ENCODE measurements around the gene FAM222B. TPM values are rescaled to one million over a fixed set of nuclear protein-coding genes. Genes with fewer than 3 reads are reported as not detected.

Gene FAM222B
- total and polyA plus RNA-seq, 2 experiments from 2014 or later: 63.7 to 78.5 TPM

DNA sequence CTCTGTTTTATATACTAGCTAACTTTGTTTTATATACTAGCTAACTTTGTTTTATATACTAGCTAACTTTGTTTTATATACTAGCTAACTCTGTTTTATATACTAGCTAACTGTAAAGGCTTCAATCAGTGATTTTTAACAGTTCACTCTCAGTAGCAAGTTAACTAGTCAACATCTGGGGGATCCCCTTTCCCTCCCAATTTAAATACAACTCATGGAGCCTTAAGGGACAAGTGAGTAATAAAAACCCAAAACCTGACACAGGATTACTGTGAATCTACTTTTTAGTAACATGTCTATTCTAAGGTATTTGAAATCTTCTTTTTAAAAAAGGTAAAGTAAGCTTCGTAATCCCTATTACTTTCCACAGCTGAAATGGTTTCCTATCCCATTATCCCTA lies 32.2 kb downstream of the FAM222B start:
- Histone ChIP-seq H3K27me3 (ENCODE audit: insufficient read depth) (no peaks in the 10 kb centered on the region), H3K4me1 (ENCODE audit: insufficient read depth) (peaks cover 40% of the 10 kb centered on the region), H3K79me2 (replicated peaks; ENCODE audit: insufficient read depth) (peaks cover 83% of the 10 kb centered on the region), H3K9me2 (ENCODE audit: insufficient read depth) (no peaks in the 10 kb centered on the region), H3K4me3 (peak overlapping the region; percentile 74), H2AFZ (no peak overlapping the region), H4K20me1 (replicated peaks; ENCODE audit: insufficient read depth) (peaks cover 7% of the 10 kb centered on the region), H3K36me3 (ENCODE audit: insufficient read depth) (peaks cover 9% of the 10 kb centered on the region), H3K4me2 (peak overlapping the region; percentile 79), H3K27ac (ENCODE audit: low read depth) (peak overlapping the region; percentile 92), H3F3A (replicated peaks; ENCODE audit: low read depth) (peaks cover 13% of the 10 kb centered on the region)
- ATAC-seq (no peak), DNase-seq (ENCODE audit: low spot score) (no peak)
- peaks cover 11% of the 10 kb centered on the region for H3K27me3 Mint-ChIP-seq (ENCODE audit: insufficient read depth, low read depth, poor library complexity)
- H3K9me3 Mint-ChIP-seq: no peaks in the 10 kb centered on the region
- TF ChIP-seq, protein P1, sequence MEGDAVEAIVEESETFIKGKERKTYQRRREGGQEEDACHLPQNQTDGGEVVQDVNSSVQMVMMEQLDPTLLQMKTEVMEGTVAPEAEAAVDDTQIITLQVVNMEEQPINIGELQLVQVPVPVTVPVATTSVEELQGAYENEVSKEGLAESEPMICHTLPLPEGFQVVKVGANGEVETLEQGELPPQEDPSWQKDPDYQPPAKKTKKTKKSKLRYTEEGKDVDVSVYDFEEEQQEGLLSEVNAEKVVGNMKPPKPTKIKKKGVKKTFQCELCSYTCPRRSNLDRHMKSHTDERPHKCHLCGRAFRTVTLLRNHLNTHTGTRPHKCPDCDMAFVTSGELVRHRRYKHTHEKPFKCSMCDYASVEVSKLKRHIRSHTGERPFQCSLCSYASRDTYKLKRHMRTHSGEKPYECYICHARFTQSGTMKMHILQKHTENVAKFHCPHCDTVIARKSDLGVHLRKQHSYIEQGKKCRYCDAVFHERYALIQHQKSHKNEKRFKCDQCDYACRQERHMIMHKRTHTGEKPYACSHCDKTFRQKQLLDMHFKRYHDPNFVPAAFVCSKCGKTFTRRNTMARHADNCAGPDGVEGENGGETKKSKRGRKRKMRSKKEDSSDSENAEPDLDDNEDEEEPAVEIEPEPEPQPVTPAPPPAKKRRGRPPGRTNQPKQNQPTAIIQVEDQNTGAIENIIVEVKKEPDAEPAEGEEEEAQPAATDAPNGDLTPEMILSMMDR (conservative IDR thresholded peaks at IDR 0.05; ENCODE audit: low read depth in 2 of 2): no peak
- TF ChIP-seq, protein P2, sequence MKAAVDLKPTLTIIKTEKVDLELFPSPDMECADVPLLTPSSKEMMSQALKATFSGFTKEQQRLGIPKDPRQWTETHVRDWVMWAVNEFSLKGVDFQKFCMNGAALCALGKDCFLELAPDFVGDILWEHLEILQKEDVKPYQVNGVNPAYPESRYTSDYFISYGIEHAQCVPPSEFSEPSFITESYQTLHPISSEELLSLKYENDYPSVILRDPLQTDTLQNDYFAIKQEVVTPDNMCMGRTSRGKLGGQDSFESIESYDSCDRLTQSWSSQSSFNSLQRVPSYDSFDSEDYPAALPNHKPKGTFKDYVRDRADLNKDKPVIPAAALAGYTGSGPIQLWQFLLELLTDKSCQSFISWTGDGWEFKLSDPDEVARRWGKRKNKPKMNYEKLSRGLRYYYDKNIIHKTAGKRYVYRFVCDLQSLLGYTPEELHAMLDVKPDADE (IDR thresholded peaks at IDR 0.05): no peak
- TF ChIP-seq CREB1 (CRISPR knock-in tag; IDR thresholded peaks at IDR 0.05; ENCODE audit: low read depth): no peak
- TF ChIP-seq, protein P3, sequence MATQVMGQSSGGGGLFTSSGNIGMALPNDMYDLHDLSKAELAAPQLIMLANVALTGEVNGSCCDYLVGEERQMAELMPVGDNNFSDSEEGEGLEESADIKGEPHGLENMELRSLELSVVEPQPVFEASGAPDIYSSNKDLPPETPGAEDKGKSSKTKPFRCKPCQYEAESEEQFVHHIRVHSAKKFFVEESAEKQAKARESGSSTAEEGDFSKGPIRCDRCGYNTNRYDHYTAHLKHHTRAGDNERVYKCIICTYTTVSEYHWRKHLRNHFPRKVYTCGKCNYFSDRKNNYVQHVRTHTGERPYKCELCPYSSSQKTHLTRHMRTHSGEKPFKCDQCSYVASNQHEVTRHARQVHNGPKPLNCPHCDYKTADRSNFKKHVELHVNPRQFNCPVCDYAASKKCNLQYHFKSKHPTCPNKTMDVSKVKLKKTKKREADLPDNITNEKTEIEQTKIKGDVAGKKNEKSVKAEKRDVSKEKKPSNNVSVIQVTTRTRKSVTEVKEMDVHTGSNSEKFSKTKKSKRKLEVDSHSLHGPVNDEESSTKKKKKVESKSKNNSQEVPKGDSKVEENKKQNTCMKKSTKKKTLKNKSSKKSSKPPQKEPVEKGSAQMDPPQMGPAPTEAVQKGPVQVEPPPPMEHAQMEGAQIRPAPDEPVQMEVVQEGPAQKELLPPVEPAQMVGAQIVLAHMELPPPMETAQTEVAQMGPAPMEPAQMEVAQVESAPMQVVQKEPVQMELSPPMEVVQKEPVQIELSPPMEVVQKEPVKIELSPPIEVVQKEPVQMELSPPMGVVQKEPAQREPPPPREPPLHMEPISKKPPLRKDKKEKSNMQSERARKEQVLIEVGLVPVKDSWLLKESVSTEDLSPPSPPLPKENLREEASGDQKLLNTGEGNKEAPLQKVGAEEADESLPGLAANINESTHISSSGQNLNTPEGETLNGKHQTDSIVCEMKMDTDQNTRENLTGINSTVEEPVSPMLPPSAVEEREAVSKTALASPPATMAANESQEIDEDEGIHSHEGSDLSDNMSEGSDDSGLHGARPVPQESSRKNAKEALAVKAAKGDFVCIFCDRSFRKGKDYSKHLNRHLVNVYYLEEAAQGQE (IDR thresholded peaks at IDR 0.05; ENCODE audit: unreplicated experiment): no peak
- no peak for TF ChIP-seq ZNF331 (CRISPR knock-in tag; IDR thresholded peaks at IDR 0.05; ENCODE audit: low read depth)
- TF ChIP-seq EZH2phosphoT487 (IDR thresholded peaks at IDR 0.05; ENCODE audit: unreplicated experiment): no peak
- TF ChIP-seq, protein P4, sequence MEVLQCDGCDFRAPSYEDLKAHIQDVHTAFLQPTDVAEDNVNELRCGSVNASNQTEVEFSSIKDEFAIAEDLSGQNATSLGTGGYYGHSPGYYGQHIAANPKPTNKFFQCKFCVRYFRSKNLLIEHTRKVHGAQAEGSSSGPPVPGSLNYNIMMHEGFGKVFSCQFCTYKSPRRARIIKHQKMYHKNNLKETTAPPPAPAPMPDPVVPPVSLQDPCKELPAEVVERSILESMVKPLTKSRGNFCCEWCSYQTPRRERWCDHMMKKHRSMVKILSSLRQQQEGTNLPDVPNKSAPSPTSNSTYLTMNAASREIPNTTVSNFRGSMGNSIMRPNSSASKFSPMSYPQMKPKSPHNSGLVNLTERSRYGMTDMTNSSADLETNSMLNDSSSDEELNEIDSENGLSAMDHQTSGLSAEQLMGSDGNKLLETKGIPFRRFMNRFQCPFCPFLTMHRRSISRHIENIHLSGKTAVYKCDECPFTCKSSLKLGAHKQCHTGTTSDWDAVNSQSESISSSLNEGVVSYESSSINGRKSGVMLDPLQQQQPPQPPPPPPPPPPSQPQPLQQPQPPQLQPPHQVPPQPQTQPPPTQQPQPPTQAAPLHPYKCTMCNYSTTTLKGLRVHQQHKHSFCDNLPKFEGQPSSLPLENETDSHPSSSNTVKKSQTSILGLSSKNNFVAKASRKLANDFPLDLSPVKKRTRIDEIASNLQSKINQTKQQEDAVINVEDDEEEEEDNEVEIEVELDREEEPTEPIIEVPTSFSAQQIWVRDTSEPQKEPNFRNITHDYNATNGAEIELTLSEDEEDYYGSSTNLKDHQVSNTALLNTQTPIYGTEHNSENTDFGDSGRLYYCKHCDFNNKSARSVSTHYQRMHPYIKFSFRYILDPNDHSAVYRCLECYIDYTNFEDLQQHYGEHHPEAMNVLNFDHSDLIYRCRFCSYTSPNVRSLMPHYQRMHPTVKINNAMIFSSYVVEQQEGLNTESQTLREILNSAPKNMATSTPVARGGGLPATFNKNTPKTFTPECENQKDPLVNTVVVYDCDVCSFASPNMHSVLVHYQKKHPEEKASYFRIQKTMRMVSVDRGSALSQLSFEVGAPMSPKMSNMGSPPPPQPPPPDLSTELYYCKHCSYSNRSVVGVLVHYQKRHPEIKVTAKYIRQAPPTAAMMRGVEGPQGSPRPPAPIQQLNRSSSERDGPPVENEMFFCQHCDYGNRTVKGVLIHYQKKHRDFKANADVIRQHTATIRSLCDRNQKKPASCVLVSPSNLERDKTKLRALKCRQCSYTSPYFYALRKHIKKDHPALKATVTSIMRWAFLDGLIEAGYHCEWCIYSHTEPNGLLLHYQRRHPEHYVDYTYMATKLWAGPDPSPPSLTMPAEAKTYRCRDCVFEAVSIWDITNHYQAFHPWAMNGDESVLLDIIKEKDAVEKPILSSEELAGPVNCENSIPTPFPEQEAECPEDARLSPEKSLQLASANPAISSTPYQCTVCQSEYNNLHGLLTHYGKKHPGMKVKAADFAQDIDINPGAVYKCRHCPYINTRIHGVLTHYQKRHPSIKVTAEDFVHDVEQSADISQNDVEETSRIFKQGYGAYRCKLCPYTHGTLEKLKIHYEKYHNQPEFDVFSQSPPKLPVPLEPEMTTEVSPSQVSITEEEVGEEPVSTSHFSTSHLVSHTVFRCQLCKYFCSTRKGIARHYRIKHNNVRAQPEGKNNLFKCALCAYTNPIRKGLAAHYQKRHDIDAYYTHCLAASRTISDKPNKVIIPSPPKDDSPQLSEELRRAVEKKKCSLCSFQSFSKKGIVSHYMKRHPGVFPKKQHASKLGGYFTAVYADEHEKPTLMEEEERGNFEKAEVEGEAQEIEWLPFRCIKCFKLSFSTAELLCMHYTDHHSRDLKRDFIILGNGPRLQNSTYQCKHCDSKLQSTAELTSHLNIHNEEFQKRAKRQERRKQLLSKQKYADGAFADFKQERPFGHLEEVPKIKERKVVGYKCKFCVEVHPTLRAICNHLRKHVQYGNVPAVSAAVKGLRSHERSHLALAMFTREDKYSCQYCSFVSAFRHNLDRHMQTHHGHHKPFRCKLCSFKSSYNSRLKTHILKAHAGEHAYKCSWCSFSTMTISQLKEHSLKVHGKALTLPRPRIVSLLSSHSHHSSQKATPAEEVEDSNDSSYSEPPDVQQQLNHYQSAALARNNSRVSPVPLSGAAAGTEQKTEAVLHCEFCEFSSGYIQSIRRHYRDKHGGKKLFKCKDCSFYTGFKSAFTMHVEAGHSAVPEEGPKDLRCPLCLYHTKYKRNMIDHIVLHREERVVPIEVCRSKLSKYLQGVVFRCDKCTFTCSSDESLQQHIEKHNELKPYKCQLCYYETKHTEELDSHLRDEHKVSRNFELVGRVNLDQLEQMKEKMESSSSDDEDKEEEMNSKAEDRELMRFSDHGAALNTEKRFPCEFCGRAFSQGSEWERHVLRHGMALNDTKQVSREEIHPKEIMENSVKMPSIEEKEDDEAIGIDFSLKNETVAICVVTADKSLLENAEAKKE (CRISPR knock-in tag; IDR thresholded peaks at IDR 0.05): no peak
- no peak for TF ChIP-seq JUNB (IDR thresholded peaks at IDR 0.05; ENCODE audit: unreplicated experiment)
- no peak for TF ChIP-seq EZH2 (IDR thresholded peaks at IDR 0.05; ENCODE audit: low read depth, unreplicated experiment)
- TF ChIP-seq POLR2AphosphoS5 (IDR thresholded peaks at IDR 0.05; ENCODE audit: low read depth): no peak
- TF ChIP-seq ZNF114 (CRISPR knock-in tag; IDR thresholded peaks at IDR 0.05): no peak
- no peak for TF ChIP-seq STAT1 (IDR thresholded peaks at IDR 0.05; ENCODE audit: unreplicated experiment)
- no peak for TF ChIP-seq NANOG (IDR thresholded peaks at IDR 0.05; ENCODE audit: borderline replicate concordance)
- H3K36me3 Mint-ChIP-seq (ENCODE audit: low read depth): peaks cover 19% of the 10 kb centered on the region
- peaks cover 43% of the 10 kb centered on the region for H3K4me1 Mint-ChIP-seq
- H3K4me3 Mint-ChIP-seq: peak overlapping the region; percentile 88
- no peak overlapping the region for H3K27ac Mint-ChIP-seq
